ENCODE measurements around the gene CARS1. TPM values are rescaled to one million over a fixed set of nuclear protein-coding genes. Genes with fewer than 3 reads are reported as not detected.

The CARS1 gene
- total RNA-seq, 4 donors from 2014 or later, result 31.5 to 46.5 (median 34.7) TPM

DNA sequence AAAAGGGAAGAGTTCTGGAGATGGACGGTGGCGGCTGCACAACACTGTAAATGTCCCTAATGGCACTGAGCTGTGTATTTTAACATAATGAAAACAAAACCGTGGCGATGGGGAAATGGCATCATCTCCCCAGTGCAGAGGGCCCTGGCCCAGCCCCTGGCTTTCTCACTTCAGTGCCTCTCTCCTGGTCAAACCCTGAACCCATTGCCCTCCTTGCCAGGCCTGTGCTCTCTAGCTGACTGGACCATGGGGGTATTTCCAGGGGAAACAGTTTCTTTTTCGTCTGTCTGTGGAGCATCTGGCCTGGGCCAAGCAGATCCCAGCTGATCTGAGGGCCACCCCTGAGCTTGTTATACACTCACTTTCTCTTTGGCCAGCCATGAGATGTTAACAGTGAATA lies 47.7 kb downstream of the CARS1 start:
- Histone ChIP-seq H3K27ac (no peak overlapping the region), H3K4me1 (no peaks in the 10 kb centered on the region), H3K4me3 (no peak overlapping the region), H3K9me3 (no peaks in the 10 kb centered on the region), H3K27me3 (no peaks in the 10 kb centered on the region), H3K36me3 (peaks cover 0 to 77% of the 10 kb centered on the region in 2 donors)
- ATAC-seq (no peak), DNase-seq (no peak)
- TF ChIP-seq, protein P1, sequence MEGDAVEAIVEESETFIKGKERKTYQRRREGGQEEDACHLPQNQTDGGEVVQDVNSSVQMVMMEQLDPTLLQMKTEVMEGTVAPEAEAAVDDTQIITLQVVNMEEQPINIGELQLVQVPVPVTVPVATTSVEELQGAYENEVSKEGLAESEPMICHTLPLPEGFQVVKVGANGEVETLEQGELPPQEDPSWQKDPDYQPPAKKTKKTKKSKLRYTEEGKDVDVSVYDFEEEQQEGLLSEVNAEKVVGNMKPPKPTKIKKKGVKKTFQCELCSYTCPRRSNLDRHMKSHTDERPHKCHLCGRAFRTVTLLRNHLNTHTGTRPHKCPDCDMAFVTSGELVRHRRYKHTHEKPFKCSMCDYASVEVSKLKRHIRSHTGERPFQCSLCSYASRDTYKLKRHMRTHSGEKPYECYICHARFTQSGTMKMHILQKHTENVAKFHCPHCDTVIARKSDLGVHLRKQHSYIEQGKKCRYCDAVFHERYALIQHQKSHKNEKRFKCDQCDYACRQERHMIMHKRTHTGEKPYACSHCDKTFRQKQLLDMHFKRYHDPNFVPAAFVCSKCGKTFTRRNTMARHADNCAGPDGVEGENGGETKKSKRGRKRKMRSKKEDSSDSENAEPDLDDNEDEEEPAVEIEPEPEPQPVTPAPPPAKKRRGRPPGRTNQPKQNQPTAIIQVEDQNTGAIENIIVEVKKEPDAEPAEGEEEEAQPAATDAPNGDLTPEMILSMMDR (IDR thresholded peaks at IDR 0.05 in 4 of 5, conservative IDR thresholded peaks at IDR 0.05 in 1 of 5), result no peak
- TF ChIP-seq POLR2A (IDR thresholded peaks at IDR 0.05), result no peak
- intact Hi-C loops (cut with DNase I; ENCODE audit: low total_unique reads) (no loop called here), in situ Hi-C loops (cut with MboI; ENCODE audit: low sequenced_read_pairs in 4 of 4) (no loop called here)

DNA sequence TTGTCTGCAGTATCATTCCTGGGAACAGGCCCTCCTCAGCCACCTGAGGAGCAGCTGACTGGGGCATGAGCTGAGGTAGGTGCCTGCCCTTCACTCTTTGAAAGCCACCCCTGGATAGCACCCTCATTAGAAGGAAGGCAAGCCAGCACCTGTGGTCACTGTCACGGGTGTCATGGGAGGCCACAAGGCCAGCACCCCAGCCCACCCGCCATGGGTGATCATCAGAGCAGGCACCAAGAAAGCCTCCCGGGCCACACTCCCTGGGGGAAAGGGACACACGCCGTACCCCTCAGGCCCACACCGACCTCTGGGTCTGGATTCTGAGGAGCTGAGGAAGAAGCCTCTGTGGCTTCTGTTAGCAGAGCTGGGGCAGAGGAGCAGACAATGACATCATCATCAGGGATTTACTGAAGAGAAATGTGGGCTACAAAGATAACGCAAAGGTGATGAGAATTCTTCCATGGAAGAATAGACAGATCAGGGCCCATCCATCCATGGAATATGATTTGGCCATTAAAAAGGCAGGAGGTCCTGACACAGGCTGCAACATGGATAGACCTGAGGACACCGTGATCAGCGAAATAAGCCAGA lies 48.4 kb downstream of the CARS1 start:
- intact Hi-C loops (cut with DNase I; ENCODE audit: low total_unique reads), result no loop called here

DNA sequence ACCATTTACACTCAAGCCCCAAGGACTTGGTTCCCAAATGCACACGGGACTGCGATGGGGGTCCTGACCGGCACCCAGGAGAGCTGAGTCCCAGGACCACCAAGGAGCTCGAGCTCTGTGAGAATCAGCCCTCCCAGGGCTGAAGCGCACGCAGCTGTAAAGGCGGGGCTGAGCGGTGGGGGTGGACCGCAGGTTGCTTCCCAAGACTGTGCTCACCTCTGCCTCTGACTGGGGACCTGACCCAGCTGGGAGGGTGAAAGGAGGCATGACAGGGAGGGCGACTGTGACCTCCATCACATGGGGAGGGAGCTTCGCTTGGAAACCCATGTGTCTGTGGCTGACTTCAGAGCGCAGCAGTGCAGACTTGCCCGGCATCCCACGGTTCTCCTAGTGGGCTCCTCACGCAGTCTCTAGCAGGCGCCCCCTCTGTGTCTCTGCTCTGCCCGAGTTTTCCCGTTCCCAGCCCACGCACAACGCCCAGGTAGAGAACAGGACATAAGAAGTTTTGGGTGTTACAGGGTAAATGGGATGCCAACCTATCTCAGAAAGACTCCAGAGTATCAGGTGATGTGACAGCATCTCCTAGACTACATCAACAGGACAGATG lies 49.7 kb downstream of the CARS1 start:
- intact Hi-C loops (cut with DNase I; ENCODE audit: low total_unique reads), result no loop called here

More for the DNA sequence above, 48.4 kb downstream of the CARS1 start:
- no peak overlapping the region for H3K27ac ChIP-seq
- no peak for ATAC-seq
- TF ChIP-seq, protein P1 (IDR thresholded peaks at IDR 0.05 in 4 of 5, conservative IDR thresholded peaks at IDR 0.05 in 1 of 5), result no peak
- no peak for TF ChIP-seq POLR2A (IDR thresholded peaks at IDR 0.05)
- no peaks in the 10 kb centered on the region for H3K9me3 ChIP-seq
- H3K27me3 ChIP-seq, result no peaks in the 10 kb centered on the region
- H3K36me3 ChIP-seq, result peaks cover 0 to 77% of the 10 kb centered on the region in 2 donors
- in situ Hi-C loops (cut with MboI; ENCODE audit: low sequenced_read_pairs in 4 of 4), result no loop called here
- DNase-seq, result peak in 1 of 2 donors; percentile 0
- no peak overlapping the region for H3K4me3 ChIP-seq
- H3K4me1 ChIP-seq, result no peaks in the 10 kb centered on the region

DNA sequence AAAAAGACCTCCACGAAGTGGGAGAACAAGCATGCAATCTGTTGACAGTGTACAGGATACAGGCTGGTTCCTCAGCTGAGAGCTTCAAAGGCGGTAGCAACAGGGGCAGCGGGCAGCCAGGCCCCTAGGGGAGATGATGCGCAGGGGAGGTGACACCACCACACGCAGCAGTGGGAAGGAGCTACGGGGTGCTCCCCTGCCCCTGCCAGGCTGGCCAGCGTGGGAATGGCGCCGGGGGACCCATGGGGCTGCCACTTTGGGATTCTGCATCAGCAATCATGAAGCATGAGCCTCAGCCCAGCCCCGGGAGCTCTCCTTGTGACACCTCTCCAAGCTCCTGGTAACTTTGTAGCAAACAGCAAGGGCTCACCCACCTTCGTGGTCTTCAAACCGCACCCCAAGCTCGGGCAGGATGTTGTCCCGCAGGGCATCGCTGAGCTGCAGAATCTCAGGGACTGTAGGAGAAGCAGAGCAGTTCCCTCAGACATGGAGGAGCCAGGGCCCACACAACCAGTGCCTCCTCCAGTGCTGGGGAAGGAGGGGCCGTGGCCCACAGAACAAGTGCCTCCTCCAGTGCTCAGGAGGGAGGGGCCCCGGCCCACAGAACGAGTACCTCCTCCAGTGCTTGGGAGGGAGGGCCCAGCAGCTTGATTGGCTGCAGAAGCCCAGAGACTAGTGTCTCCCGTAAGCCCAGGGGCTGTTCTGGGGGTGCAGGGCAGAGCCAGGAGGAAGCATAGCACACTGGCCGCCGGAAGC lies 50.5 kb downstream of the CARS1 start:
- Histone ChIP-seq H3K4me1 (no peaks in the 10 kb centered on the region), H3K9me3 (no peaks in the 10 kb centered on the region), H3K4me3 (no peak overlapping the region), H3K27ac (no peak overlapping the region), H3K27me3 (no peaks in the 10 kb centered on the region), H3K36me3 (peaks cover 0 to 83% of the 10 kb centered on the region in 2 donors)
- ATAC-seq (no peak), DNase-seq (no peak)
- in situ Hi-C loops (cut with MboI; ENCODE audit: low sequenced_read_pairs in 4 of 4) (no loop called here), intact Hi-C loops (cut with DNase I; ENCODE audit: low total_unique reads) (no loop called here)
- TF ChIP-seq, protein P1 (IDR thresholded peaks at IDR 0.05 in 4 of 5, conservative IDR thresholded peaks at IDR 0.05 in 1 of 5), result no peak
- no peak for TF ChIP-seq POLR2A (IDR thresholded peaks at IDR 0.05)

More for the DNA sequence above, 49.7 kb downstream of the CARS1 start:
- ATAC-seq, result no peak
- DNase-seq, result no peak
- no peaks in the 10 kb centered on the region for H3K9me3 ChIP-seq
- no peaks in the 10 kb centered on the region for H3K4me1 ChIP-seq
- H3K36me3 ChIP-seq, result peaks cover 0 to 83% of the 10 kb centered on the region in 2 donors
- H3K27ac ChIP-seq, result no peak overlapping the region
- no peaks in the 10 kb centered on the region for H3K27me3 ChIP-seq
- TF ChIP-seq, protein P1 (IDR thresholded peaks at IDR 0.05 in 4 of 5, conservative IDR thresholded peaks at IDR 0.05 in 1 of 5), result no peak
- TF ChIP-seq POLR2A (IDR thresholded peaks at IDR 0.05), result no peak
- in situ Hi-C loops (cut with MboI; ENCODE audit: low sequenced_read_pairs in 4 of 4), result no loop called here
- H3K4me3 ChIP-seq, result no peak overlapping the region

Data from gastrocnemius medialis (tissue), 4 donors.